ENCODE measurements around the gene UBR1. TPM values are rescaled to one million over a fixed set of nuclear protein-coding genes. Genes with fewer than 3 reads are reported as not detected.

The UBR1 gene
- total and polyA plus RNA-seq, 10 of the 15 experiments (the other 5 are each of a cell fraction or from before 2014, with no cell fraction given), result 4.5 to 27.5 (median 16.7) TPM

DNA sequence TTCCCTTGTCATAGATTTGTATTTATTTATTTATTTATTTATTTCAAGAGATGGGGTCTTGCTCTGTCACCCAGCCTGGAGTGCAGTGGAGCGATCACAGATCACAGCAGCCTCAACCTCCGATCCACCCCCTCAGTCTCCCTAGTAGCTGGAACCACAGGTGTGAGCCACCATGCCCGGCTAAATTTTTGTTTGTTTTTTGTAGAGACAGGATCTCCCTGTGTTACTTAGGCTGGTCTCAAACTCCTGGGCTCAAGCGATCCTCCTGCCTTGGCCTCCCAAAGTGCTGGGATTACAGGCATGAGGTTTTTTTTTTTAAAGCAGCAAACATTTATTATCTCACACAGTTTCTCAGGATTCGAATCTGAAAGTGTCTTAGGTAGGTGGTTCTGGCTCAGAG, 187.8 kb downstream of the UBR1 start (continued):
- TF ChIP-seq, protein P1, sequence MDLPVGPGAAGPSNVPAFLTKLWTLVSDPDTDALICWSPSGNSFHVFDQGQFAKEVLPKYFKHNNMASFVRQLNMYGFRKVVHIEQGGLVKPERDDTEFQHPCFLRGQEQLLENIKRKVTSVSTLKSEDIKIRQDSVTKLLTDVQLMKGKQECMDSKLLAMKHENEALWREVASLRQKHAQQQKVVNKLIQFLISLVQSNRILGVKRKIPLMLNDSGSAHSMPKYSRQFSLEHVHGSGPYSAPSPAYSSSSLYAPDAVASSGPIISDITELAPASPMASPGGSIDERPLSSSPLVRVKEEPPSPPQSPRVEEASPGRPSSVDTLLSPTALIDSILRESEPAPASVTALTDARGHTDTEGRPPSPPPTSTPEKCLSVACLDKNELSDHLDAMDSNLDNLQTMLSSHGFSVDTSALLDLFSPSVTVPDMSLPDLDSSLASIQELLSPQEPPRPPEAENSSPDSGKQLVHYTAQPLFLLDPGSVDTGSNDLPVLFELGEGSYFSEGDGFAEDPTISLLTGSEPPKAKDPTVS (IDR thresholded peaks at IDR 0.05; ENCODE audit: low read depth, low read length), result no peak
- TF ChIP-seq ZNF384 (IDR thresholded peaks at IDR 0.05; ENCODE audit: borderline replicate concordance, low read depth, low read length) (0 out of 2 replicates have a peak, but pooled peaks have one; percentile 20), ATF7 (IDR thresholded peaks at IDR 0.05; ENCODE audit: low read depth) (peak; percentile 27; the same call in 1 of the 2 replicates), ZZZ3 (IDR thresholded peaks at IDR 0.05; ENCODE audit: control insufficient read depth, insufficient read length, low read depth) (no peak), BMI1 (IDR thresholded peaks at IDR 0.05; ENCODE audit: borderline replicate concordance) (no peak), ZSCAN29 (IDR thresholded peaks at IDR 0.05) (no peak), SMAD1 (IDR thresholded peaks at IDR 0.05; ENCODE audit: low read depth, partially characterized antibody) (no peak), CHD4 (IDR thresholded peaks at IDR 0.05) (no peak), PAX5 (IDR thresholded peaks at IDR 0.05; ENCODE audit: borderline replicate concordance, low read depth, low read length) (no peak), NBN (IDR thresholded peaks at IDR 0.05) (peak; percentile 75; the same call in 1 of the 2 replicates), SP1 (IDR thresholded peaks at IDR 0.05; ENCODE audit: low read depth, low read length) (no peak), EGR1 (IDR thresholded peaks at IDR 0.05; ENCODE audit: borderline replicate concordance in 1 of 2, low read depth in 2 of 2, low read length in 2 of 2) (peak in 1 of 2 experiments; percentile 33; a peak in 1 of 3 replicates), ZNF622 (IDR thresholded peaks at IDR 0.05) (no peak)
- TF ChIP-seq, protein P2, sequence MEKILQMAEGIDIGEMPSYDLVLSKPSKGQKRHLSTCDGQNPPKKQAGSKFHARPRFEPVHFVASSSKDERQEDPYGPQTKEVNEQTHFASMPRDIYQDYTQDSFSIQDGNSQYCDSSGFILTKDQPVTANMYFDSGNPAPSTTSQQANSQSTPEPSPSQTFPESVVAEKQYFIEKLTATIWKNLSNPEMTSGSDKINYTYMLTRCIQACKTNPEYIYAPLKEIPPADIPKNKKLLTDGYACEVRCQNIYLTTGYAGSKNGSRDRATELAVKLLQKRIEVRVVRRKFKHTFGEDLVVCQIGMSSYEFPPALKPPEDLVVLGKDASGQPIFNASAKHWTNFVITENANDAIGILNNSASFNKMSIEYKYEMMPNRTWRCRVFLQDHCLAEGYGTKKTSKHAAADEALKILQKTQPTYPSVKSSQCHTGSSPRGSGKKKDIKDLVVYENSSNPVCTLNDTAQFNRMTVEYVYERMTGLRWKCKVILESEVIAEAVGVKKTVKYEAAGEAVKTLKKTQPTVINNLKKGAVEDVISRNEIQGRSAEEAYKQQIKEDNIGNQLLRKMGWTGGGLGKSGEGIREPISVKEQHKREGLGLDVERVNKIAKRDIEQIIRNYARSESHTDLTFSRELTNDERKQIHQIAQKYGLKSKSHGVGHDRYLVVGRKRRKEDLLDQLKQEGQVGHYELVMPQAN (conservative IDR thresholded peaks at IDR 0.05), result no peak
- TF ChIP-seq, protein P3, sequence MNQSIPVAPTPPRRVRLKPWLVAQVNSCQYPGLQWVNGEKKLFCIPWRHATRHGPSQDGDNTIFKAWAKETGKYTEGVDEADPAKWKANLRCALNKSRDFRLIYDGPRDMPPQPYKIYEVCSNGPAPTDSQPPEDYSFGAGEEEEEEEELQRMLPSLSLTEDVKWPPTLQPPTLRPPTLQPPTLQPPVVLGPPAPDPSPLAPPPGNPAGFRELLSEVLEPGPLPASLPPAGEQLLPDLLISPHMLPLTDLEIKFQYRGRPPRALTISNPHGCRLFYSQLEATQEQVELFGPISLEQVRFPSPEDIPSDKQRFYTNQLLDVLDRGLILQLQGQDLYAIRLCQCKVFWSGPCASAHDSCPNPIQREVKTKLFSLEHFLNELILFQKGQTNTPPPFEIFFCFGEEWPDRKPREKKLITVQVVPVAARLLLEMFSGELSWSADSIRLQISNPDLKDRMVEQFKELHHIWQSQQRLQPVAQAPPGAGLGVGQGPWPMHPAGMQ (IDR thresholded peaks at IDR 0.05; ENCODE audit: borderline replicate concordance), result no peak

Measured in GM12878 (cell line).